Stimulated activated CD4-positive, alpha-beta T cell treated with anti-CD3 and anti-CD28 coated beads, Interleukin-1b, Interleukin-23, amount 100 ng/mL, for 24 hours (primary cell): ENCODE data around the gene MIPOL1.
"Not testable (repeated sequence)": the region's sequence is repeated elsewhere in the genome, so short reads cannot be mapped to it uniquely, and the experiment has no call there.

Source experiments
- DNase-seq, 4 experiments: peaks; one replicate each; pipeline ENCODE4 v3.0.0-alpha.2; 2020; ENCODE audit warnings: low read depth in 4 of 4, low spot score in 1 of 4

MIPOL1 gene

GRCh38 chr14:37512173-37512572 lies 314.4 kb downstream of the MIPOL1 start:
- no peak for DNase-seq

GRCh38 chr14:37515771-37516170 lies 318.0 kb downstream of the MIPOL1 start:
- no peak for DNase-seq

- no peak for DNase-seq
Measured at GRCh38 chr14:37526994-37527393, 329.3 kb downstream of the MIPOL1 start.

- DNase-seq, result no peak
Measured at GRCh38 chr14:37539992-37540391, 342.3 kb downstream of the MIPOL1 start.

- no peak for DNase-seq
Measured at GRCh38 chr14:37544407-37544806, 346.7 kb downstream of the MIPOL1 start.

- DNase-seq, result no peak
Measured at GRCh38 chr14:37545174-37545573, 347.4 kb downstream of the MIPOL1 start.

- DNase-seq, result no peak
Measured at GRCh38 chr14:37546621-37547447, 349.1 kb downstream of the MIPOL1 start.

GRCh38 chr14:37550511-37550910 lies 352.8 kb downstream of the MIPOL1 start:
- DNase-seq, result no peak

- no peak for DNase-seq
Measured at GRCh38 chr14:37551119-37551518, 353.4 kb downstream of the MIPOL1 start.

GRCh38 chr14:37553935-37554550 lies 356.3 kb downstream of the MIPOL1 start:
- DNase-seq, result no peak

- DNase-seq, result not testable (repeated sequence)
Measured at GRCh38 chr14:37555596-37555995, 357.9 kb downstream of the MIPOL1 start.

GRCh38 chr14:37558740-37559139 lies 361.0 kb downstream of the MIPOL1 start:
- DNase-seq, result no peak

- no peak for DNase-seq
Measured at GRCh38 chr14:37559386-37559785, 361.6 kb downstream of the MIPOL1 start.

GRCh38 chr14:37563189-37563588 lies 365.5 kb downstream of the MIPOL1 start:
- no peak for DNase-seq

- DNase-seq, result no peak
Measured at GRCh38 chr14:37565550-37565949, 367.8 kb downstream of the MIPOL1 start.

GRCh38 chr14:37566811-37567371 lies 369.2 kb downstream of the MIPOL1 start:
- no peak for DNase-seq

GRCh38 chr14:37569729-37570128 lies 372.0 kb downstream of the MIPOL1 start:
- DNase-seq, result no peak

GRCh38 chr14:37571391-37571790 lies 373.7 kb downstream of the MIPOL1 start:
- DNase-seq, result no peak

- no peak for DNase-seq
Measured at GRCh38 chr14:37573356-37573755, 375.6 kb downstream of the MIPOL1 start.

- DNase-seq, result no peak
Measured at GRCh38 chr14:37579274-37579673, 381.5 kb downstream of the MIPOL1 start.

- DNase-seq, result no peak
Measured at GRCh38 chr14:37580146-37580545, 382.4 kb downstream of the MIPOL1 start.
